K562 (cell line): ENCODE data around the gene OR2Y1. TPM values are rescaled to one million over a fixed set of nuclear protein-coding genes. Genes with fewer than 3 reads are reported as not detected.
"Not testable (repeated sequence)": the region's sequence is repeated elsewhere in the genome, so short reads cannot be mapped to it uniquely, and the experiment has no call there.

Source experiments
- ATAC-seq: fragments of 200-7000 bp; cut with Tn5 transposase; 3 replicates; pipeline ENCODE4 v1.9.1; 2020; ENCODE audit warnings: moderate library complexity
- BruUV-seq: library from RNA; stranded (reverse); fragments of 400-500 nt; replicated peaks from 2 replicates; lab custom pipeline; 2021; lab: Mats Ljungman, UMichigan
- CTCF ChIA-PET: fragments of 300-600 bp; formaldehyde crosslinking; extraction: SDS; loops from one replicate; lab custom pipeline; 2021; ENCODE audit warnings: low intra/inter-chr PET ratio; lab: Yijun Ruan, JAX
- POLR2A ChIA-PET: fragments of 300-600, 350-650 bp; sonication (Branson Sonifier 250); formaldehyde crosslinking; extraction: SDS; loops from one replicate; lab custom pipeline; 2021; ENCODE audit warnings: antibody characterized with exemption, inconsistent platforms; lab: Yijun Ruan, JAX
- DNase-seq, 4 experiments: peaks; one replicate each; pipeline versions ENCODE4 v3.0.0 to v3.0.0-alpha.2; 2011 to 2018; ENCODE audit warnings: low spot score in 3 of 4, mixed read lengths in 3 of 4; ENCODE audit errors: extremely low read depth in 1 of 4
- FAIRE-seq: peaks from 2 replicates; lab custom pipeline; 2011; peaks lifted over from hg19 to GRCh38; lab: Jason Lieb, UNC
- H2AFZ ChIP-seq: 2 replicates; pipeline ENCODE4 v1.6.0; 2011; ENCODE audit warnings: low read depth, low read length, control low read depth, inconsistent platforms
- H3K27ac ChIP-seq: fragments of 200-600 bp; 3 replicates; pipeline ENCODE4 v1.8.0; 2011; ENCODE audit warnings: low read depth, mild to moderate bottlenecking, control low read depth, inconsistent platforms, low read length, moderate library complexity, mixed read lengths; ENCODE audit errors: extremely low read depth
- H3K27me3 ChIP-seq, 2 experiments: fragments of 300-600 bp in 1 of 2; 2 replicates in 1 of 2; 3 replicates in 1 of 2; pipeline versions ENCODE4 v1.6.0 to v1.8.0; 2011; ENCODE audit warnings: inconsistent platforms in 2 of 2, low read length in 2 of 2, mild to moderate bottlenecking in 1 of 2, mixed read lengths in 1 of 2, moderate library complexity in 1 of 2; ENCODE audit not compliant: control insufficient read depth in 2 of 2, insufficient read depth in 2 of 2
- H3K36me3 ChIP-seq: fragments of 300-600 bp; 3 replicates; pipeline ENCODE4 v1.8.0; 2011; ENCODE audit warnings: mild to moderate bottlenecking, low read length, inconsistent platforms; ENCODE audit not compliant: control insufficient read depth, insufficient read depth
- H3K4me1 ChIP-seq, 2 experiments: fragments of 200-600 bp in 1 of 2; replicated peaks in 1 of 2; 2 replicates in 1 of 2; 3 replicates in 1 of 2; pipeline versions ENCODE4 v1.5.1 to v1.8.0; 2011; ENCODE audit warnings: inconsistent platforms in 2 of 2, low read length in 2 of 2, mild to moderate bottlenecking in 1 of 2, mixed read lengths in 1 of 2, moderate library complexity in 1 of 2; ENCODE audit not compliant: control insufficient read depth in 2 of 2, insufficient read depth in 2 of 2
- H3K4me2 ChIP-seq: 2 replicates; pipeline ENCODE4 v1.6.1; 2011; ENCODE audit warnings: low read length, control low read depth, inconsistent platforms, mixed read lengths; ENCODE audit not compliant: insufficient read depth
- H3K4me3 ChIP-seq: fragments of 200-600 bp; sonication (generic), shearing (Covaris generic); 2 replicates; pipeline ENCODE4 v1.5.1; 2016; ENCODE audit warnings: control low read depth, inconsistent platforms
- H3K79me2 ChIP-seq: fragments of 200-600 bp; 3 replicates; pipeline ENCODE4 v1.8.0; 2011; ENCODE audit warnings: low read length, inconsistent platforms; ENCODE audit not compliant: control insufficient read depth, insufficient read depth
- H3K9ac ChIP-seq, 2 experiments: 2 replicates each; pipeline versions ENCODE4 v1.6.0 to v1.6.1; 2011; ENCODE audit warnings: low read depth in 2 of 2, low read length in 2 of 2, control low read depth in 1 of 2, inconsistent platforms in 1 of 2, mild to moderate bottlenecking in 1 of 2, mixed read lengths in 1 of 2; ENCODE audit not compliant: insufficient read depth in 1 of 2
- H3K9me1 ChIP-seq: one replicate; pipeline ENCODE4 v1.6.0; 2011; ENCODE audit warnings: inconsistent platforms, mild to moderate bottlenecking, low read length, moderate library complexity; ENCODE audit not compliant: control insufficient read depth, insufficient read depth
- H3K9me3 ChIP-seq: replicated peaks from 2 replicates; pipeline ENCODE4 v1.5.1; 2011; ENCODE audit warnings: low read depth, low read length, inconsistent platforms; ENCODE audit not compliant: control insufficient read depth, insufficient read depth
- H4K20me1 ChIP-seq: replicated peaks from 2 replicates; pipeline ENCODE4 v1.6.1; 2011; ENCODE audit warnings: low read length, inconsistent platforms, mixed read lengths; ENCODE audit not compliant: control insufficient read depth, insufficient read depth
- ATF3 ChIP-seq, 2 experiments: fragments of 450-650 bp in 1 of 2; sonication (generic) in 1 of 2; formaldehyde crosslinking in 1 of 2; IDR thresholded peaks in 1 of 2; conservative IDR thresholded peaks in 1 of 2; 2 replicates each; pipeline versions ENCODE4 v1.6.1 to v1.8.1; 2016 to 2023; ENCODE audit warnings: mild to moderate bottlenecking in 2 of 2, moderate library complexity in 2 of 2, inconsistent platforms in 1 of 2, missing genetic modification reagents in 1 of 2
- CBFA2T2 ChIP-seq: fragments of 450-650 bp; conservative IDR thresholded peaks from 2 replicates; pipeline ENCODE4 v1.6.1; 2017; ENCODE audit warnings: mild to moderate bottlenecking
- CBFA2T3 ChIP-seq: fragments of 450-650 bp; IDR thresholded peaks from 2 replicates; pipeline ENCODE4 v1.6.1; 2017
- EP300 ChIP-seq: IDR thresholded peaks from 2 replicates; pipeline ENCODE4 v1.6.1; 2012; ENCODE audit warnings: low read length, improper control_type of control experiment
- EP400 ChIP-seq: fragments of 450-650 bp; IDR thresholded peaks from 2 replicates; pipeline ENCODE4 v1.6.1; 2017; ENCODE audit warnings: antibody characterized with exemption, mild to moderate bottlenecking, moderate library complexity
- LEF1 ChIP-seq: fragments of 450-650 bp; IDR thresholded peaks from 2 replicates; pipeline ENCODE4 v1.6.1; 2016; ENCODE audit warnings: mild to moderate bottlenecking
- NCOR1 ChIP-seq: fragments of 450-650 bp; IDR thresholded peaks from 2 replicates; pipeline ENCODE4 v1.6.1; 2016; ENCODE audit warnings: mild to moderate bottlenecking, moderate library complexity
- SAFB ChIP-seq: fragments of 200-400 bp; formaldehyde crosslinking; IDR thresholded peaks from 2 replicates; pipeline ENCODE4 v1.6.1; 2017; ENCODE audit warnings: low read depth, low read length, borderline replicate concordance
- TAL1 ChIP-seq: fragments of 450-650 bp; IDR thresholded peaks from 2 replicates; pipeline ENCODE4 v1.6.1; 2016; ENCODE audit warnings: mild to moderate bottlenecking
- THRB ChIP-seq: fragments of 450-650 bp; formaldehyde crosslinking; conservative IDR thresholded peaks from 2 replicates; pipeline ENCODE4 v1.4.0; 2022; ENCODE audit warnings: mild to moderate bottlenecking, missing genetic modification characterization
- ZNF316 ChIP-seq: fragments of 450-650 bp; IDR thresholded peaks from 2 replicates; pipeline ENCODE4 v1.6.1; 2016
- WGBS: fragments of 100-300 bp; shearing (Covaris generic); methylation state at CpG from one replicate; pipeline ENCODE4 v1.1.6; 2016; ENCODE audit warnings: low coverage, mixed read lengths; ENCODE audit not compliant: insufficient coverage; ENCODE audit errors: missing lambda C conversion rate; 5-methylcytosine and 5-hydroxymethylcytosine counted together
- in situ Hi-C: fragments of 300-500 bp; cut with MboI; formaldehyde crosslinking; loops from 4 replicates; pipeline ENCODE4 v1.15.0; 2018; ENCODE audit warnings: inconsistent platforms, mixed read lengths
- intact Hi-C: fragments of 100-400 bp; cut with micrococcal nuclease; formaldehyde crosslinking; loops from 2 replicates; pipeline ENCODE4 v1.14.2; 2022
- polyA plus RNA-seq, 8 experiments: library from polyadenylated mRNA; depleted of rRNA in 4 of 8; stranded (reverse) in 5 of 8; unstranded in 3 of 8; fragments of >200 nt; fragmentation: Nextera tagmentation in 2 of 8; fragmentation: Illumina TruSeq in 1 of 8; extraction: Ambion mirVana in 2 of 8; extraction: Trizol in 1 of 8; gene quantifications; 2 replicates each; pipeline versions ENCODE4 v1.2.1 to v1.2.3, GENCODE V29; 2011 to 2014; ENCODE audit warnings: inconsistent platforms in 1 of 8, missing spikeins in 1 of 8
- total RNA-seq, 7 experiments: library from RNA; depleted of rRNA in 6 of 7; stranded (reverse); fragments of >200 nt in 6 of 7; fragmentation: Illumina TruSeq in 2 of 7; extraction: Trizol in 2 of 7; gene quantifications; 2 replicates each; pipeline versions ENCODE4 v1.2.1 to v1.2.3, GENCODE V29; 2011 to 2021; ENCODE audit warnings: low replicate concordance in 1 of 7
- TF ChIP-seq, protein P1 (sequence below): sonication (generic); formaldehyde crosslinking; IDR thresholded peaks from 2 replicates; pipeline ENCODE4 v1.8.1; 2023; ENCODE audit warnings: mild to moderate bottlenecking, missing genetic modification reagents

OR2Y1 gene
- total and polyA plus RNA-seq, 9 of the 15 experiments (the other 6 are each of a cell fraction or from before 2014, with no cell fraction given), result not detected

DNA sequence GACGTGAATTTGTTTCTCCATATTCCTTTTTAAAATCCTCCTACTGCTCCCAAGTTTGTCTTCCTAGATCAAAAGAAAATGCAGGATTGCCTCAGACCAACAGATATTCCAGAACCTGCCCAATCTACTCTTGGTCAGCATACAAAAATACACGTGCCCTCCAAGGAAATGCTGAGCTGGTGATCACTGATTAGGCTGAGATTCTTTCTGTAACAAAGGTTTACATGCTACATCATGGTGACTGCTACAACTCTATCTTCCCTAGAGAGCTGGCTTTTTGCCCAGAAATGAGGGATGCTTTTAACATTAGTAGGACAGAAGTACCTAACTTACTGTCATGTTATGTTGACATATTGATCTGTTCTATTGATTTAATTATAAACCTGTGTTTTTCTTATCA, 35.5 kb downstream of the OR2Y1 start (continued):
- TF ChIP-seq ZNF316 (peak; percentile 91), LEF1 (peak; percentile 57), THRB (no peak), NCOR1 (peak; percentile 52; the same call in 1 of the 2 replicates), TAL1 (peak; percentile 78), CBFA2T2 (peak; percentile 67), EP300 (peak; percentile 53; the same call in 1 of the 2 replicates), EP400 (0 out of 2 replicates have a peak, but pooled peaks have one; percentile 22), CBFA2T3 (peak; percentile 86)
- TF ChIP-seq, protein P1, sequence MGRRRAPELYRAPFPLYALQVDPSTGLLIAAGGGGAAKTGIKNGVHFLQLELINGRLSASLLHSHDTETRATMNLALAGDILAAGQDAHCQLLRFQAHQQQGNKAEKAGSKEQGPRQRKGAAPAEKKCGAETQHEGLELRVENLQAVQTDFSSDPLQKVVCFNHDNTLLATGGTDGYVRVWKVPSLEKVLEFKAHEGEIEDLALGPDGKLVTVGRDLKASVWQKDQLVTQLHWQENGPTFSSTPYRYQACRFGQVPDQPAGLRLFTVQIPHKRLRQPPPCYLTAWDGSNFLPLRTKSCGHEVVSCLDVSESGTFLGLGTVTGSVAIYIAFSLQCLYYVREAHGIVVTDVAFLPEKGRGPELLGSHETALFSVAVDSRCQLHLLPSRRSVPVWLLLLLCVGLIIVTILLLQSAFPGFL, result no peak
- TF ChIP-seq, all 486 proteins: peak for 44

DNA sequence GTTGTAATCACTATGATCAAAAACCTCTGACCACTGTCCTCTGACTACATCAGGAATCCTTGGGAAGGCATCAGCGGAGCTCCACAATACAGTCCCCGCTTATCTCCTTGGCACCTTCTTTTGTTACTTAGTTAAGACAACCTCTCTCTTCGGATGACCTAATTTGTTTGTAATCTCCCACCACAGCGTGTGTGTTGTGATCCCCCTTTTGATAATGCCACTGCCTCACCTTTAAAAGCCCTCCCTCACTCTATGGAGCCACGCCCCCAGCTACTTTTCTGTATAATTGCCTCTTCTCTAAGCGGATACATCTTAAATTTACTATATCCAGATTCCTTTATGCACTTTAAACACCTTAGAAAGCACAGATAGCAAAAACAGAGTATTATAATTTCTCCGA, 35.9 kb downstream of the OR2Y1 start:
- Histone ChIP-seq H3K4me3 (no peak overlapping the region), H4K20me1 (no peaks in the 10 kb centered on the region), H3K27me3 (peaks cover 4 to 16% of the 10 kb centered on the region in 2 experiments; a peak in 3 of 5 replicates), H2AFZ (no peak overlapping the region), H3K27ac (no peak overlapping the region), H3K9me3 (0 out of 2 replicates have a peak, but pooled peaks cover 1% of the 10 kb centered on the region), H3K9me1 (no peaks in the 10 kb centered on the region), H3K4me2 (no peak overlapping the region), H3K36me3 (no peaks in the 10 kb centered on the region), H3K79me2 (no peaks in the 10 kb centered on the region), H3K9ac (no peak overlapping the region), H3K4me1 (peaks cover 0 to 5% of the 10 kb centered on the region in 2 experiments; a peak in 1 of 5 replicates)
- in situ Hi-C loops (no loop called here), intact Hi-C loops (no loop called here)
- WGBS, result 3% methylated on average over 7 of the region's 7 CpGs
- ATAC-seq, result no peak
- CTCF ChIA-PET, result no interaction called here
- DNase-seq, result no peak
- FAIRE-seq, result no peak
- BruUV-seq, result no TSS peak
- no peak for TF ChIP-seq SAFB
- TF ChIP-seq ATF3 (IDR thresholded peaks at IDR 0.05), result 0 out of 2 replicates have a peak, but pooled peaks have one; percentile 6
- TF ChIP-seq ATF3 (CRISPR knock-in tag; conservative IDR thresholded peaks at IDR 0.05), result no peak
- TF ChIP-seq, all 486 proteins: peak for 1
- POLR2A ChIA-PET, result interaction anchor here (0.6 to 0.9 kb wide), 4 partner anchors 15 to 358 kb away, joined by 3 read pairs; partner anchors contain the start of gene OR2Y1

DNA sequence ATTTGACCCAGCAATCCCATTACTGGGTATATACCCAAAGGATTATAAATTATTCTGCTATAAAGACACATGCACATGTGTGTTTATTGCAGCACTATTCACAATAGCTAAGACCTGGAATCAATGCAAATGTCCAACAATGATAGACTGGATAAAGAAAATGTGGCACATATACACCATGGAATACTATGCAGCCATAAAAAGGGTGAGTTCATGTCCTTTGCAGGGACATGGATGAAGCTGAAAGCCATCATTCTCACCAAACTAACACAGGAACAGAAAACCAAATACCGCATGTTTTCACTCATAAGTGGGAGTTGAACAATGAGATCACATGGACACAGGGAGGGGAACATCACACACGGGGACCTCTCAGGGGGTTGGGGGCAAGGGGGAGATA, 36.5 kb downstream of the OR2Y1 start:
- FAIRE-seq, H3K36me3 ChIP-seq, in situ Hi-C loops, DNase-seq, CTCF ChIA-PET, H2AFZ ChIP-seq, H3K79me2 ChIP-seq, H3K9ac ChIP-seq, H3K9me3 ChIP-seq, BruUV-seq, H3K27ac ChIP-seq, POLR2A ChIA-PET, H4K20me1 ChIP-seq, ATAC-seq, H3K9me1 ChIP-seq, intact Hi-C loops, H3K4me1 ChIP-seq, H3K4me2 ChIP-seq, H3K4me3 ChIP-seq: not testable (repeated sequence)
- 4% methylated on average over 2 of the region's 2 CpGs for WGBS
- peaks cover 6 to 16% of the 10 kb centered on the region in 2 experiments; a peak in 3 of 5 replicates for H3K27me3 ChIP-seq
